ENCODE data around the gene SLC37A2. TPM values are rescaled to one million over a fixed set of nuclear protein-coding genes. Genes with fewer than 3 reads are reported as not detected.
"Not testable (repeated sequence)": the region's sequence is repeated elsewhere in the genome, so short reads cannot be mapped to it uniquely, and the experiment has no call there.

Gene SLC37A2
- total RNA-seq: 0.70 and 6.9 TPM in 2 replicates

DNA sequence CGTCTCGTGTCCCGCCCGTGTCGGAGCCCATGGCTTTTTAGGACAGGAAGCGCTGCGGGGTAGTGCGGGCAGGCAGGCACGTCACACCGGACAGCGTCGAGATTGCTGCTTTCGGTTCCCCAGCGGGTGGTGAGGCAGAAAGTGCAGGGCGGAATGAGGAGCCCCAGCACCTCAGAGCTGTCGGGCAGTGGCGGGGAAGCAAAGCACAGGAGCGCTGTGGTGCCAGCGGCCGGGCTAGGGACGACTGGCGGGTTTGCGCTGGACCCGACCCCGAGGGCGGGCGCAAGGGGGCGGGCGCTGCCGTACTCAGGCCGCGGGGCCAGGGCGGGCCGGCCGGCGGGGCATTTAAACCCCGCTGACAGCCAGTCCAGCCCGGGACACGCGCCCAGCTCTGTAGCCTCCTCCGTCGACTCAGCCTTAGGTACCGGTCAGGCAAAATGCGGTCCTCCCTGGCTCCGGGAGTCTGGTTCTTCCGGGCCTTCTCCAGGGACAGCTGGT, at the start of gene SLC37A2:
SLC37A2 (plus strand) TSS at position 375 of the 498 bp plus-strand sequence; CDS start at position 438, 63 bp downstream.
- DNase-seq (ENCODE audit: extremely low read depth, low read depth, low spot score): no peak

DNA sequence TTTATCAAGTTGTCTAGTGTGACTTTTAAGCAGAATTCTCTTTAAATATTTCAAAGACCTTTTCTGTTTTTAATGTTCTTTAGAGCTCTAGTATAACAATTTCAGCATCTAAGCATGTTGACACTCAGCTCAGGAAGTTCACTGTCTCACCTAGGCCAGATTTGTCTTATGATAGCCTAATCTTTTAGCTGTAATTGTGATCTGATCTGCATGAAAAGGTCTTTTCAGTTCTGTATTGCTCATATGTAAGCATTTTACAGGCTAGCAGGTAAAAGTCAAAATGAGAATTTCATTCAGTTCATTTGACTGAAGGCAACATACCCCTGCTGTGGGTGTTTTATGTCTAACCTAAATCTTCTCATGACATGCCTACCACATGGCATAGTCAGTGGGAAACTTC, 46.7 kb upstream of the SLC37A2 start:
- DNase-seq (ENCODE audit: extremely low read depth, low read depth, low spot score): no peak

DNA sequence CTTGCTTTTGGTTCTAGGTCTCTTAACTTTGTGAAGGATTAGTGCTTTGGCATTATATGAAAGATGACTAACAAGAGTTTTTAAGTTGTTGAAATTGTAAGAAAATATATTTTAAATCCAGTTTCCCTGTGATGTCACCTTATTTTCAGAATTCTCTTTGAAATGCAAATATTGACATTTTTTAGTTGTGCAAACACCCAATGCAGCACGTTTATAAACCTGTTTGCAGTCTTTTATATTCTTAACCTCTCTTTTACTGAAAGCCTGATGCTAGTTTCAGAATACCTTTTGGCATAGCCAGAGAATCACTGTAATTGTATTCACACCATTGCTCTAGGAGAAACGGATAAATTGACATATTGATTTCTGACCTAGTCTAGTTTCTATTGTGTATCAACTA, 42.8 kb upstream of the SLC37A2 start:
- no peak for DNase-seq (ENCODE audit: extremely low read depth, low read depth, low spot score)

DNA sequence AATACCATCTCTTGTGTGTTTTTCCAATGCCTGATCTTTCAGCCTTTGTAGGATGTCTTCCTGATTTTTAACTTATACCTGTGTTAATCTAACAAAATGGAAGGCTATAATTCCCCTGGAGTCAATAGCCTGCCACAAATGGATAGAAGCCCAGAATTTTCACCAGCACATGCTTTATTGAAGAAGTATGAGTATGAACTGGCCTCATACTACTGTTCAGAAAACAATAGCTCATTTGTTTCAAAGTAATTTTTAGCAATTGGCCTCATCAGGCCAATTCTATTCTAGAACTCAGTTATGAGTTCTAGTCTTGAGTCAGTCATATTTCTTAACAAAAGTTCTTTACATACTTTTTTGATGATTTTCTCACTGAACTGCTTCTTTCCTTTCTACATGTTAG, 40.6 kb upstream of the SLC37A2 start:
- DNase-seq (ENCODE audit: extremely low read depth, low read depth, low spot score): no peak

DNA sequence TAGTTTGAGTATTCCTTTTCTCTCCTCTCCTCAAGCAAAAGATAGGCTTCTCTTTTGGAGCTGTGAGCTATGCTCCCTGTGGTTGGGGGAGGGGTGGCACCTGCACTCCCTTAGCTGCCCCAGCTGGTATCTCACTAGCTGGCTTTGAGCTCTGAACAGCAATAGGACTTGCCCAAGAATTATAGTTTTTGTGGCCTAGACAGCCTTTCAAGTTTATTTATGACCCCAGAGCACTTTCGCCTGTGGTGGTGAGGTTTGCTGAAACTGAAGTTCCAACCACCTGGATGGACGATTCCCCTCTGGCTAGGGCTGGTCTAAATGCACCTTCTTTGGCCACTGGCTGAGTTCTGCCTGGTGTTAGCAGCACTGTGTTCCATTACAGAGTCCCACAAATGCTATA, 37.1 kb upstream of the SLC37A2 start:
- DNase-seq (ENCODE audit: extremely low read depth, low read depth, low spot score): no peak

DNA sequence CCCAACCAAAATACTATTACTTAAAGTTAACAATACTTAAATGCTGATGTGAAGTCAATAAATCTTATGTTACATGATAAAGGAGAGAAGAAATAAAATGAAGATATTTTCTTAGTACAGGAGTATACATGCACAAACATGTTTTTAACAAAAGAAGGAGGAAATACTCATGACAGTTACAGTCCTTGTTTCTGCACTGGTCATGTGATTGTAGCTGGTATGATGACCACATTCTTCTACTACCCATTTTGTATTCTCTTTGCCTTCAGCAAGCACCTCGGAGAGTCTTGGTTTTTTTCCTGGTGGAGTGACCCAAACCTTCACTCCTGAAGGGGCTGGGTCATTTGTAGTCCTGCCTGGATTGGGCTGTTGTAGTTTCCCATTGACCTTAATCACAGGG, 33.7 kb upstream of the SLC37A2 start:
- not testable (repeated sequence) for DNase-seq (ENCODE audit: extremely low read depth, low read depth, low spot score)

DNA sequence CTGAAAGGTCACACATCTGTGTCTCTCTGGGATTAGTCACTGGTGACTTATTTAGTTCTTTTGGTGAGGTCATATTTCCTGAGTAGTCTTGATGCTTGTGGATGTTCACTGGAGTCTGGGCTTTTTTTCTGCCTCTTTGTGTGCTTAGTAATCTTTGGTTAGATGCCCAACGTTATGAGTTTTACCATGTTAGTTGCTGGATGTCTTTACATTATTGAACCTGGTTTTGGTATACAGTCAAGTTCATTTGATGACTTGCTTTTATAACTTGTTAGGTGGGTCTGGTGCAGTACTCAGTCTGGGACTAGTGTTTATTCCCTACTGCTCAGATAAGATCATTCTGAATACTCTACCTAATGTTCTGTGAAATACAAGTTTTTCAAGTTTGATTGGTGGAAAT, 26.2 kb upstream of the SLC37A2 start:
- DNase-seq (ENCODE audit: extremely low read depth, low read depth, low spot score): peak; percentile 54

DNA sequence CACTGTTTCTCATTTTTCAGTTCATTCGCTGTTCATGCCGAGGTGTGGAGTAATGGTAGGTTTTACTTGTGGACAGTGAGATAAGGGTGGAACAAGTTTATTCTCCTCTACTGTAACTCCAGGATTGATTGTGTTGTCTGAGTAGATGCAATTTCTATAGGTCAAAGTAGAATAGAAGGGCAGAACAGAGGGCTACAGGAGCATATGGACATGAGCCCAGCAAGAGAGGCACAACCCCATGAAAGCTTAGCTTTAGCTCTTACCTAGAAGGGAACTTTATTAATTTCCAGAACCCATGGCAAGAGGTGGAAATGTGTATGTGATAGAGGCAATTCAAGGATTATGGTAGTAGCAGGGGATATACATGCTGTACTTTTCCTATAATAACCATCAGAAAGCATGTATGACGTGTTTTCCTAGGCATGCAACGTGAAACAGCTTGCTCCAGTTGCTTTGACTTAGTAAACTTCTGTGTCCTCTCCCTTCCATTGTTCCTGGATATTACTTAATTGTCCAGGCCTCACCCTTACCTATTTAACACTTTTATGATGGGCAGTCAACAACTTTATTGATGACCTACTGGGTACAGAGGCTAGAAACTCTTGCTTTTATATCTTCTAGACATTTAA, 13.8 kb upstream of the SLC37A2 start:
- DNase-seq (ENCODE audit: extremely low read depth, low read depth, low spot score): no peak

DNA sequence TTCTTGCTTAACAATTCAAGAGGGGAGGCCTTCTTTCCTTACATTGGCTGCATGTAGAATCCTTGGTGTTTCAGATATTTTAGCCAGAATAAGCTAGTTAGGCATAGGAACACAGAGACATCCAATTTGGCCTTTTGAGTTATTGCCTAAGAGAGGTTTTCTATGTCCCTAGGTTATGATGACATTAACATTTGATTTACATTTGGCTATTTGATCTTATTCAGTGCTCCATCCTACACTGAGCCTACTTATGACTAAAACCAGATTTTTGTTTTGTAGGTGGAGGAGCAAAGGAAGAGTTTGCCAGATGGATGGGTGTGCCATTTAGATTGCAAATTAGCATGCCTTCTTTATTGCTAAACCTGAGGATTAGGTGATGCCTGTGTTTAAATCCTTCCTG, 11.1 kb upstream of the SLC37A2 start:
- DNase-seq (ENCODE audit: extremely low read depth, low read depth, low spot score): no peak

DNA sequence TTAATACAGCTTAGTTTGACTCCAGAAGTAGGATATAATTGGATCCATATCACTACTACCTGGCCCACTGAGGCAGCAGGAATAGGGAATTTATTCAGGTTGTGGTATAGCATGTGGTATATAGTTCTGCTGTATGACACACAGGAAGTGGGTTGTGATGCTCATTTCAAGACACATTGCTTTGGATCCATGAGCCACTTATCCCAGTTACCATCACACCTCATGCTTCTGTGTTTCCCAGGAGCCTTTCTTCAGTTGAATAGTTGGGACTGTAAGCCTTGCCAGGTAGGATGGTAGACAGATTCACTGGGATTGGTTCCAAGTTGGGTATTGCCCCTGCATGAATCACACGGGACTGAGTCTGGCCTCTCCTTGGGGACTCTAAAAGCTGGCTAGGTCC, 9.9 kb upstream of the SLC37A2 start:
- DNase-seq (ENCODE audit: extremely low read depth, low read depth, low spot score): no peak

DNA sequence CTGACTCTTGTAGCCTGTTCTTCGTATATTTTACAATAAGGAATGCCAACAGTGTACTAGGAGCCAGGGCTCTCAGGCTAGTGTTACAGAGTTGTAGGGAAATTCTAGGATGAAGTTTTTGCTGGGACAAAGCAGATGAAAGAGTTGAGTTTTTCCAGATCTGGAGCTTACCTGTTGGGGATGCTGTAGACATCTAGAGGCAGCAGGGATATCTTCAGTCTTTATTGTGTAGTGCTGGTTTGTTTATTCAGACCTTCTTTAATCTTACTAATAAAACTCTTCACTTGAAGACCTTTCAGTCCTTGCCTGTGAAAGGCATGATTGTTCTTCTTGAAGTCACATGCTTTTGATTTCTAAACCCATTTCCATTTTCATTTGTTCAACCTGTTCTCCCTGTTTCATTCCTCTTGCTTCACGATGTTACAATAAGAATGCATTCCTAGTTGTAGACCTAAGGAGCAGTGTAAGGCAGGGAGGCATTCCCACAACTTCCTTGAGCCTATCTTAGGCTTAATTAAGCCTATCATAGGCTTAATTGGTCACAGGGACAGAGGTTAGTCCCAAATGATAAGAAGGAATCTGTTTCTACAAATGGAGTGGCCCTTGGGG, 7.9 kb upstream of the SLC37A2 start:
- DNase-seq (ENCODE audit: extremely low read depth, low read depth, low spot score): no peak

DNA sequence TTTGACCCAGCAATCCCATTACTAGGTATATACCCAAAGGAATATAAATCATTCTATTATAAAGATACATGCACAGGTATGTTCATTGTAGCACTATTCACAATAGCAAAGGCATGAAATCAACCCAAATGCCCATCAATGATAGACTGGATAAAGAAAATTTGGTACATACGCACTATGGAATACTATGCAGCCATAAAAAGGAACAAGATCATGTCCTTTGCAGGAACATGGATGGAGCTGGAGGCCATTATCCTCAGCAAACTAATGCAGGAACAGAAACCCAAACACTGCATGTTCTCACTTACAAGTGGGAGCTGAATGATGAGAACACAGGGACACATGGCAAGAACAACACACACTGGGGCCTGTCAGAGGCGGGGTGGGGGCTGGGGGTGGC, 7.0 kb upstream of the SLC37A2 start:
- DNase-seq (ENCODE audit: extremely low read depth, low read depth, low spot score): not testable (repeated sequence)

DNA sequence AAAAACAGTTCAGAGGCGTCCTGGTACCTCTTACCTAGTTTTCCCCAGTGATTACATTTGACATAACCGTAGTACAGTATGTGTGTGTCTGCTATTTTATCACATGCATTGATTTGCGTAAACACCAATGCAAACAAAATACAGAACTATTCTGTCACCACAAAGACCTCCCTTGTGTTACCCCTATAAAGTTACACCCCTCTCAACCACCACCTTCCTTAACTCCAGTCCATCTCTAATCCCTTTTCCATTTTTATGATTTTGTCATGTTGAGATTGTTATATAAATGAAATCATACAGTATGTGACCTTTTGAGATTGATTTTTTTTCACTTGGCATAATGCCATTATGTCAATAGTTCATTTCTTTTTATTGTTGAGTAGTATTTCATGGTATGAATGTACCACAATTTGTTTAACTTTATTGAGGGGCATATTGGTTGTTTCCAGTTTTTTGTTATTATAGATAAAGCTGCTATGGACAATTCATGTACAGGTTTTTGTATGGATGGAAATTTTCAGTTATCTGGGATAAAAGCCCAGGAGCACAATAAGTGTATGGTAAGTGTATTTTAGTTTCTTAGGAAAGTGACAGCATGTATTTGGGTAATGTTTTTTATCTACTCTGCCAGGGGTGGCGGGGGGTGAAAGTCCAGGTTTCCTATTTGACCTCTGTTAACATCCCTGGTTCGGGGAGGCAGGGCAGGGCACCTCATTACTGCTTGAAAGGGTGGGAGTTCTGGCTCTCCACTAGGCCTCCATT, 6.0 kb upstream of the SLC37A2 start:
- DNase-seq (ENCODE audit: extremely low read depth, low read depth, low spot score): no peak

DNA sequence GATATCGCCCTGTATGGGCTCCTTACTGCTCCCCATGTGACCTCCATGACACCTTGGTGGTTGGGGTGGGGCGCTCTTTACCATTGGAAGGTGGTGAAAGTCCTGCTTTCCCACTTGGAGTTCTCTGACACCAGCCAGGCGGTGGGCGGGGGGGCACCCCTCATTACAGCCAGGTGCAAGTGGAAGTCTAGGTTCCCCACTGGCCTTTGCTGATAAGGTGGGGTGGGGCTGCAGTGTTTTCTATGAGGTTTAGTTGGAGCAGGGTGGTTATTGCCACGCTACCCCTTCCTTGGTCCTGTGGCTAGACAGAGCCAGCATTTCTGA, 5.5 kb upstream of the SLC37A2 start:
- no peak for DNase-seq (ENCODE audit: extremely low read depth, low read depth, low spot score)

DNA sequence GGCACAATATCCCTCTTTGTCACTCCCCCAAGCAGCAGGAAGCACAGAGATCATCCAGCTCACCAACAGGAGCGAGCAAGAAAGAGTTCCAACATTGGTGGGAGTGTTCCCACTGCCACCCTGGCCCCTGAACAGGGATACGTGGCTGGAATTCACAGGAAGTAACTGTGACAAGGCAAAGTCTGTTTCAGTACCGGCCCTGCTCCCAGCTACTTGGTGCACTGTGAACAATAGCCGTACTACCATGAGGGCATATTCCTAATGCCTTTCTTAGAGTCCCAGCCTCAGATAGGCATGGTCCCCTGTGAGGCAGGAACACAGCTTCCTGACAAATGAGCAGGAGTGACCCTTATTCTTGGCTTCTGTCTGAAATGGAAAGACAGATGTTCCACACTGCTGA, 1.8 kb upstream of the SLC37A2 start:
- DNase-seq (ENCODE audit: extremely low read depth, low read depth, low spot score): no peak

DNA sequence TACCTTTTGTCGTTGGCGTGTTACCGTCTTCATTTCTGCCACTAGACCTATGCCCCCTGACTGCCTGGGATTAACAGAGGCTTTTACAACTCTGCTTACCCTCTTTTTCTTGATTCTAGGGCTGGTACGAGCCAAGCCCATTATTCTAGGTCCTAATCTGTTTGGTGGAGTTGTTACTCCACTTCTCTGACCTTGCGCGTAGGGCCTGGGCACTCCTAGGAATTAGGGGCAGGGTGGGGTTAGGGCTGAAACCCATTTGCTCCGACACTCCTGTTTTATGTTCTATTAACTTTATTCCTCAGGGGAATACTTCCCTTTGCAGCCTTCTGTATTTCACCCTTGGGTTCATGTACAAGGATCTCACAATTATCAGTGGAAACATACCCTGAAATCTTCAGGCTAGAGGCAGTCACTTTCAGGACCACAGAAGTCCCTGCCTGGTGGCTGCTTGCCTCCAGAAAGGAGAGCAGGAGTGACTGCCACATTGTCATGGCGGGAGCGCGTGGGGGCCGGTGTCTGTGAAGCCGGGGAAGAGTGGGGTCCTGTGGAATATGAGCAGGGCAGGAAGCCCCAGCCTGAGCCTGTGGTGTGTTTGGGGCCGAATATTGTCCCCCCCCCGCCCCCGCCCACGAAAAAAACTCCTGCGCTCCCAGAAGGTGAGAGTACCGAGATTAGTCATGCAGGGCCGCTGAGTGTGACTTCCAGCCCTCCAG, 731 bp upstream of the SLC37A2 start:
- DNase-seq (ENCODE audit: extremely low read depth, low read depth, low spot score): no peak

DNA sequence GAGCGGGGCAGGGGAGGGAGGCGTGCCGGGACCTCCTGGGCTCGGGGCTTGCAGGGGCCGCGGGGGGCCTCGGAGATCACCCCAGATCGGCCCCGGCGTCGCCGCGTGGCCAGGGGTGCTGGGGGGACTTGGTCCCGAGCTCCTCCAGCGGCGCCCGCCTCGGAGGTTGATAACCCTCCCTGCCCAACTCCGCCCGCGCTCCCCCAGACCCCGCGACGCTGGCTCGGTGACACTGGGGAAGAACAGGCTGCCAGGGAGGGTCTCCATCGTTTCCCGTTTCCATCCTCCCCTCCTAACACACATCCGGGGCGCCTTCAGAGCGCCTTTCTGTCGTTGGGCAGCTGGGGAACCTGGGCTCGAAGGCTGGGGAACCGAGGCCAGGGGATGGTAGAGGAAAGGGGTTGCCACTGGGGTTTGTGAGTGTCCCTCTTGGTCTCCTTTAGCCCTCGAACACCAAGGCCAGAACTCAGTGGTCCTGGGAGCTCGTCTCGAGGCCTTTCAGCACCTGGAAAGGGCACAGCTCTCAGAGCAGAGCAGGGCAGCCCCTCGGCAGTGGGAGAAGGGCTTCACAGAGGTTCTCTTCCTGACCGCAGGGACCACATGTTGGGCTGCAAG, 431 bp downstream of the SLC37A2 start:
- no peak for DNase-seq (ENCODE audit: extremely low read depth, low read depth, low spot score)

DNA sequence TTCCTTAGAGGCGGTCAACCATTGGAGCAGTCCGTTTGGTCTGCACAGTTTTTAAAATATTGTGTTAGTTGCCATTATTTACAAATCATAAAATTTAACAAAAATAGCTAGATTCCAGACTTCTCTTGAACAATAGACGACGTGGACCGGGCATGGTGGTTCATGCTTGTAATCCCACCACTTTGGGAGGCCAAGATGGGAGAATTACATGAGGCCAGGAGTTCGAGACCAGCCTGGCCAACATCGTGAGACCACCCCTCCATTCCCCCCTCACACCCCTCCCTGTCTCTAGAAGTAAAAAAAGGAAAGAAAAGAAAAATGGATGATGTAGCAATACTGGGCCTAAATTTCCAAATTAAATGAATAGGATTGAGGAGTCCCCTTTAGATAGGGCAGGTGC, 965 bp downstream of the SLC37A2 start:
- no peak for DNase-seq (ENCODE audit: extremely low read depth, low read depth, low spot score)

DNA sequence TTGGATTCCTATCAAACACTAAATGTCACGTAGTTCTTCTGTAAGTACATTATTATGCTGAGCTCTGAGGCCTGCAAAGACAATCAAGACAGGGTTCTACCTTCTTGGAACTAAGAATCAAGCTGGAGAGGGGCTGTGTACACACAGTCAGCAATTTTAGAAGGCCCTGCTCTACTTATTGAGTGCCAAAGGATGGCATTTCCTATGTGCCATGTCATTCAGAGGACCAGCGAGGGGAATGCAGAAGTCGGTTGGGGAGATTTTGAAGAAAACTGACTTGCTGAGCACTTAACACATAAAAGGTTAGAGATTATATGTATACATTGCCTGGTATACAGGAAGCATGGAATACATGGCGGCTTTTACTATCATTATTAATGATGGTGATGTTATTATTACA, 5.3 kb downstream of the SLC37A2 start:
- no peak for DNase-seq (ENCODE audit: extremely low read depth, low read depth, low spot score)

DNA sequence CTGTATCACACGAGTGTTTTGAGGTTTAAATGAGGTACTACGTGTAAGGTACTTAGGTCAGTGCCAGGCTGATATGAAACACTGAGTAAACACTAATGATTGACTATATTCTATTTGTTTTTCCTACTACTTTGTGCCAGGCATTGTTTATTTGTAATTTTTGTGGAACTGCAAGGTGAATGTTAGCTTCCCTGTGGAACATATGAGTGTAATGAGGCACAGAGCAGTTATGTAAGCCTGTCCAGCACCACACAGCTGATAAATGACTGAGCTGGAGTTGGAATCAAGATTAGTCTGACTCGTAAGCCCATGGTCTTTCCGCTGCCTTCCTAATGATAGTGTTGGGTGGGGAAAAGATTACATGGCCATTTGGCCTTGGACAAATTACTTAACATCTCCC, 5.9 kb downstream of the SLC37A2 start:
- DNase-seq (ENCODE audit: extremely low read depth, low read depth, low spot score): no peak

DNA sequence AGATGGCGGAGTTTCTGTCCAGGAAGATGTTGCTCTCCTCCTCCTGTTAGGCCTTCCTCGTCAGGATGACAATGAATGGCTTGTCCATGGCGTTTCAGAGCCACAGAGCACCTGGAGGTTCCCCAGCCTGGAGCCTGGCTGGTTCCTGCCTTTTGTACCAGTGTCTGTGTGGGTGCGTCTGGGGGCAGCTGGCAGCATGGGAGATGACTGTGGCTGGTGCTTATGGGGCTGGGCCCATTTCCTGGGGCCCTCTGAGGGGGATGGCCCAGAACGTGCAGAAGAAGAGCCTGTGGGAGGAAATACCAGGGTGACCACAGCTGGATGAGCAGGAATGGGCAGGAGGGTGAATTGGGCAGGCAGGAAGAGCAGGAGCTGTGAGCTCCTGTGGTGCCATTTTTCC, 6.7 kb downstream of the SLC37A2 start:
- DNase-seq (ENCODE audit: extremely low read depth, low read depth, low spot score): no peak

Data from glomerular endothelial cell (primary cell).